ENCODE measurements around the gene TTYH2.

DNA sequence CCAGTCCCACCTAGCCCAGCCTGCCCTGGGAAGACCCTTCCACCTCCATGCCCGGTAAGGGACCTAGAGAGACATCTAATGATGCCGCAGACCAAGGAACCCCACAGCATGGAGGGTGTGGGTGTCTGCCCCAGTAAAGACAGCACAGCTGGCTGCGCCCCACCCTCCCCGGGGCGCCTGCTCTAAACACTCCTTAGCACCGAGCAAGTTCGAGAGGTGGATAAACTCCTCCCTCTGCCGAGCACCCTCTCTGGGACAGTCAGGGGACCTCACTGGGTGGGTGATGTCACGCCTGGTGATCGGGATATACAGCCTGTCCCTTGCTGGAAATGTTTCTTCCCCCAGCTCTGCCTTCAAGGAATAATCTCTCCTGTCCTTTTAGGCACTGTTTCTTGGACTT, 43.9 kb downstream of the TTYH2 start:
- no peak for TF ChIP-seq POLR2A (IDR thresholded peaks at IDR 0.05)
- TF ChIP-seq, protein P1, sequence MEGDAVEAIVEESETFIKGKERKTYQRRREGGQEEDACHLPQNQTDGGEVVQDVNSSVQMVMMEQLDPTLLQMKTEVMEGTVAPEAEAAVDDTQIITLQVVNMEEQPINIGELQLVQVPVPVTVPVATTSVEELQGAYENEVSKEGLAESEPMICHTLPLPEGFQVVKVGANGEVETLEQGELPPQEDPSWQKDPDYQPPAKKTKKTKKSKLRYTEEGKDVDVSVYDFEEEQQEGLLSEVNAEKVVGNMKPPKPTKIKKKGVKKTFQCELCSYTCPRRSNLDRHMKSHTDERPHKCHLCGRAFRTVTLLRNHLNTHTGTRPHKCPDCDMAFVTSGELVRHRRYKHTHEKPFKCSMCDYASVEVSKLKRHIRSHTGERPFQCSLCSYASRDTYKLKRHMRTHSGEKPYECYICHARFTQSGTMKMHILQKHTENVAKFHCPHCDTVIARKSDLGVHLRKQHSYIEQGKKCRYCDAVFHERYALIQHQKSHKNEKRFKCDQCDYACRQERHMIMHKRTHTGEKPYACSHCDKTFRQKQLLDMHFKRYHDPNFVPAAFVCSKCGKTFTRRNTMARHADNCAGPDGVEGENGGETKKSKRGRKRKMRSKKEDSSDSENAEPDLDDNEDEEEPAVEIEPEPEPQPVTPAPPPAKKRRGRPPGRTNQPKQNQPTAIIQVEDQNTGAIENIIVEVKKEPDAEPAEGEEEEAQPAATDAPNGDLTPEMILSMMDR (IDR thresholded peaks at IDR 0.05): no peak

Data from uterus (tissue), 2 donors.